Endodermal cell (in vitro differentiated cells): ENCODE measurements around the gene KCTD11. TPM values are rescaled to one million over a fixed set of nuclear protein-coding genes. Genes with fewer than 3 reads are reported as not detected.

ENCODE experiments used
- DNase-seq: peaks from one replicate; pipeline ENCODE4 v3.0.0-alpha.2; 2017
- H3K27ac ChIP-seq: 2 replicates; pipeline ENCODE4 v1.5.1; 2013; ENCODE audit warnings: mild to moderate bottlenecking, low read depth, low read length, moderate library complexity
- H3K27me3 ChIP-seq: 2 replicates; pipeline ENCODE4 v1.6.1; 2013; ENCODE audit warnings: mild to moderate bottlenecking, low read length, moderate library complexity; ENCODE audit not compliant: insufficient read depth, control insufficient read depth, poor library complexity, severe bottlenecking
- H3K36me3 ChIP-seq: 2 replicates; pipeline ENCODE4 v1.7.0; 2013; ENCODE audit warnings: mild to moderate bottlenecking, low read length, moderate library complexity; ENCODE audit not compliant: control insufficient read depth, insufficient read depth
- H3K4me1 ChIP-seq: one replicate; pipeline ENCODE4 v1.7.0; 2013; ENCODE audit warnings: low read length; ENCODE audit not compliant: control insufficient read depth, insufficient read depth
- H3K4me3 ChIP-seq: 2 replicates; pipeline ENCODE4 v1.5.1; 2013; ENCODE audit warnings: mild to moderate bottlenecking, low read length, moderate library complexity
- H3K9ac ChIP-seq: 2 replicates; pipeline ENCODE4 v1.6.1; 2013; ENCODE audit warnings: mild to moderate bottlenecking, low read length, moderate library complexity; ENCODE audit not compliant: poor library complexity, severe bottlenecking; ENCODE audit errors: extremely low read depth
- H3K9me3 ChIP-seq: 2 replicates; pipeline ENCODE4 v1.6.1; 2013; ENCODE audit warnings: mild to moderate bottlenecking, low read length, moderate library complexity; ENCODE audit not compliant: control insufficient read depth
- H3K27ac Mint-ChIP-seq: 2 replicates; pipeline ENCODE4 v1.8.0; 2020; ENCODE audit warnings: mixed read lengths
- H3K27me3 Mint-ChIP-seq: 2 replicates; pipeline ENCODE4 v1.8.0; 2021; ENCODE audit warnings: mild to moderate bottlenecking, mixed read lengths; ENCODE audit not compliant: insufficient read depth
- H3K36me3 Mint-ChIP-seq: 2 replicates; pipeline ENCODE4 v1.8.0; 2020; ENCODE audit warnings: low read depth, mixed read lengths
- H3K4me1 Mint-ChIP-seq: 2 replicates; pipeline ENCODE4 v1.8.0; 2020; ENCODE audit warnings: mixed read lengths
- H3K4me3 Mint-ChIP-seq: 2 replicates; pipeline ENCODE4 v1.8.0; 2020; ENCODE audit warnings: mild to moderate bottlenecking, moderate library complexity, mixed read lengths
- H3K9me3 Mint-ChIP-seq: 2 replicates; pipeline ENCODE4 v1.8.0; 2020; ENCODE audit warnings: mild to moderate bottlenecking, mixed read lengths
- CTCF ChIP-seq: fragments of 200-600 bp; sonication (generic); conservative IDR thresholded peaks from 2 replicates; pipeline ENCODE4 v1.5.0; 2021; ENCODE audit warnings: antibody characterized with exemption, mild to moderate bottlenecking
- WGBS, 2 experiments: methylation state at CpG; one replicate each; pipeline versions ENCODE4 v1.1.5 to v1.1.7; 2013; ENCODE audit warnings: missing lambda C conversion rate in 2 of 2, mixed read lengths in 1 of 2; ENCODE audit not compliant: insufficient coverage in 1 of 2, insufficient read length in 1 of 2; 5-methylcytosine and 5-hydroxymethylcytosine counted together
- total RNA-seq, 2 donors: library from RNA; stranded (reverse); fragmentation: NEBNext Ultra II Directional in 1 of 2; extraction: Animal tissue kit (Norgen Biotek cat#: 25700) in 1 of 2; gene quantifications; 2 replicates in 1 of 2; 3 replicates in 1 of 2; pipeline ENCODE4 v1.2.1, GENCODE V29; 2021

Gene KCTD11
- total RNA-seq, 2 donors from 2014 or later = 7.1 to 8.4 TPM

- no peak overlapping the region for H3K27ac Mint-ChIP-seq
- H3K9me3 Mint-ChIP-seq = no peaks in the 10 kb centered on the region
- H3K36me3 Mint-ChIP-seq = no peaks in the 10 kb centered on the region
- Histone ChIP-seq H3K4me1 (no peaks in the 10 kb centered on the region), H3K27me3 (no peaks in the 10 kb centered on the region), H3K36me3 (no peaks in the 10 kb centered on the region), H3K9ac (no peak overlapping the region), H3K4me3 (no peak overlapping the region), H3K27ac (no peak overlapping the region), H3K9me3 (no peaks in the 10 kb centered on the region)
- 75 to 98% methylated on average over 2 to 4 of the region's 4 CpGs for WGBS, 2 experiments
- DNase-seq = no peak
- peaks cover 12% of the 10 kb centered on the region for H3K27me3 Mint-ChIP-seq
- H3K4me3 Mint-ChIP-seq = no peak overlapping the region
- TF ChIP-seq CTCF = no peak
- no peaks in the 10 kb centered on the region for H3K4me1 Mint-ChIP-seq
Observed at GRCh38 chr17:7370853-7371252, 18.9 kb downstream of the KCTD11 start.

- Histone ChIP-seq H3K27ac (no peak overlapping the region), H3K36me3 (no peaks in the 10 kb centered on the region), H3K27me3 (no peaks in the 10 kb centered on the region), H3K4me3 (no peak overlapping the region), H3K9ac (no peak overlapping the region), H3K9me3 (peaks cover 3% of the 10 kb centered on the region), H3K4me1 (no peaks in the 10 kb centered on the region)
- no peak overlapping the region for H3K27ac Mint-ChIP-seq
- no peak for DNase-seq
- peaks cover 14% of the 10 kb centered on the region for H3K27me3 Mint-ChIP-seq
- WGBS, 2 experiments = 92 to 100% methylated on average over 2 of the region's 2 CpGs
- no peaks in the 10 kb centered on the region for H3K36me3 Mint-ChIP-seq
- peaks cover 4% of the 10 kb centered on the region for H3K9me3 Mint-ChIP-seq
- H3K4me3 Mint-ChIP-seq = no peak overlapping the region
- H3K4me1 Mint-ChIP-seq = no peaks in the 10 kb centered on the region
- TF ChIP-seq CTCF = no peak
Observed at GRCh38 chr17:7374353-7374752, 22.4 kb downstream of the KCTD11 start.

GRCh38 chr17:7379134-7379533 lies 27.2 kb downstream of the KCTD11 start:
- Mint-ChIP-seq H3K36me3 (no peaks in the 10 kb centered on the region), H3K4me3 (no peak overlapping the region), H3K9me3 (peaks cover 5% of the 10 kb centered on the region), H3K27ac (no peak overlapping the region), H3K27me3 (peaks cover 44% of the 10 kb centered on the region), H3K4me1 (peaks cover 9% of the 10 kb centered on the region)
- H3K4me3 ChIP-seq = no peak overlapping the region
- H3K27me3 ChIP-seq = peaks cover 39% of the 10 kb centered on the region
- WGBS, 2 experiments = 92% methylated on average over 2 of the region's 3 CpGs; no CpG with 5 or more reads in 1 of the 2 experiments
- peaks cover 4% of the 10 kb centered on the region for H3K4me1 ChIP-seq
- no peak overlapping the region for H3K9ac ChIP-seq
- H3K9me3 ChIP-seq = peaks cover 9% of the 10 kb centered on the region
- DNase-seq = no peak
- no peaks in the 10 kb centered on the region for H3K36me3 ChIP-seq
- no peak for TF ChIP-seq CTCF
- H3K27ac ChIP-seq = no peak overlapping the region
